Psoas muscle (tissue), 8 donors: ENCODE measurements around the gene PIAS1. TPM values are rescaled to one million over a fixed set of nuclear protein-coding genes. Genes with fewer than 3 reads are reported as not detected.

ENCODE experiments used
- ATAC-seq, 4 donors: fragments of 200-7000 bp; cut with Tn5 transposase; one replicate each; pipeline ENCODE4 v1.9.1; 2020; ENCODE audit warnings: moderate library complexity in 3 of 4, mild to moderate bottlenecking in 2 of 4
- DNase-seq, 2 donors: peaks; one replicate each; pipeline ENCODE4 v3.0.0-alpha.2; 2020
- H3K27ac ChIP-seq: fragments of 200-600 bp; one replicate; pipeline ENCODE4 v1.8.0; 2022
- H3K27me3 ChIP-seq, 3 donors: fragments of 200-600 bp in 1 of 3; one replicate each; pipeline versions ENCODE4 v1.6.1 to v1.8.0; 2013 to 2022; ENCODE audit warnings: low read length in 2 of 3, mild to moderate bottlenecking in 2 of 3, moderate library complexity in 1 of 3; ENCODE audit not compliant: insufficient read depth in 3 of 3
- H3K36me3 ChIP-seq, 2 donors: fragments of 200-600 bp in 1 of 2; one replicate each; pipeline versions ENCODE4 v1.6.1 to v1.8.0; 2013 to 2022; ENCODE audit warnings: low read depth in 1 of 2, mild to moderate bottlenecking in 1 of 2, moderate library complexity in 1 of 2; ENCODE audit not compliant: insufficient read depth in 1 of 2
- H3K4me1 ChIP-seq: fragments of 200-600 bp; one replicate; pipeline ENCODE4 v1.8.0; 2022
- H3K4me3 ChIP-seq: fragments of 200-600 bp; one replicate; pipeline ENCODE4 v1.8.0; 2022; ENCODE audit warnings: mild to moderate bottlenecking
- H3K9me3 ChIP-seq: fragments of 200-600 bp; one replicate; pipeline ENCODE4 v1.8.0; 2022
- CTCF ChIP-seq: fragments of 200-600 bp; IDR thresholded peaks from one replicate; pipeline ENCODE4 v1.8.0; 2022; ENCODE audit warnings: antibody characterized with exemption
- WGBS, 3 donors: extraction: QIAGEN DNeasy Blood & Tissue Kit; methylation state at CpG; one replicate each; pipeline versions ENCODE4 v1.1.6 to v1.1.7; 2013; 5-methylcytosine and 5-hydroxymethylcytosine counted together
- intact Hi-C, 2 donors: fragments of 100-400 bp; cut with DNase I; formaldehyde crosslinking; loops; one replicate each; pipeline versions ENCODE4 v1.11.0 to v1.14.2; 2022
- polyA plus RNA-seq, 3 donors: library from polyadenylated mRNA; stranded (reverse); fragments of 200-250 nt; gene quantifications; one replicate each; pipeline ENCODE4 v1.2.3, GENCODE V29; 2013
- total RNA-seq, 4 donors: library from RNA; stranded (reverse); fragmentation: NEBNext Ultra II Directional in 2 of 4; extraction: Animal tissue kit (Norgen Biotek cat#: 25700) in 2 of 4; gene quantifications; one replicate each; pipeline versions ENCODE4 v1.2.1 to v1.2.4, GENCODE V29; 2021 to 2023
- donor health status: healthy with polysubstance abuse.
- donor health status: DM: no; HTN: no; CAD: no; lungs with moderate emphysema.
- donor health status: Bipolar disorder and iron deficiency.
- donor health status: healthy.
- donor health status: DM: yes; HTN: yes; CAD: no.
- donor health status: DM: no; HTN: no; CAD: no.
- donor health status: DM: no; HTN: no; CAD: no.
- donor health status: DM: yes; HTN: yes; CAD: no.

The PIAS1 gene
- total and polyA plus RNA-seq, 7 donors = 4.4 to 28.7 (median 18.2) TPM

GRCh38 chr15:68129072-68129471 lies 75.0 kb downstream of the PIAS1 start:
- H3K4me3 ChIP-seq = no peak overlapping the region
- DNase-seq (no peak), ATAC-seq (no peak)
- no peak overlapping the region for H3K27ac ChIP-seq
- H3K4me1 ChIP-seq = peaks cover 20% of the 10 kb centered on the region
- H3K36me3 ChIP-seq = no peaks in the 10 kb centered on the region
- 65 to 81% (median 70%) methylated on average over 3 of the region's 3 CpGs for WGBS, 3 donors
- intact Hi-C loops = no loop called here
- no peak for TF ChIP-seq CTCF
- H3K9me3 ChIP-seq = no peaks in the 10 kb centered on the region
- no peaks in the 10 kb centered on the region for H3K27me3 ChIP-seq

- Histone ChIP-seq H3K4me3 (no peak overlapping the region), H3K36me3 (no peaks in the 10 kb centered on the region), H3K27me3 (no peaks in the 10 kb centered on the region), H3K4me1 (peaks cover 20% of the 10 kb centered on the region), H3K27ac (no peak overlapping the region), H3K9me3 (no peaks in the 10 kb centered on the region)
- DNase-seq (no peak), ATAC-seq (peak in 2 of 4 donors; percentile 59 to 75)
- intact Hi-C loops = no loop called here
- WGBS, 3 donors = 32 to 58% (median 38%) methylated on average over 3 of the region's 3 CpGs
- TF ChIP-seq CTCF = no peak
Measured at GRCh38 chr15:68130851-68131250, 76.7 kb downstream of the PIAS1 start.

GRCh38 chr15:68137096-68137495 lies 83.0 kb downstream of the PIAS1 start:
- no peak for DNase-seq
- no peak overlapping the region for H3K27ac ChIP-seq

GRCh38 chr15:68143129-68143528 lies 89.0 kb downstream of the PIAS1 start:
- no peak for ATAC-seq
- WGBS, 3 donors = 92 to 99% (median 96%) methylated on average over 2 of the region's 2 CpGs
- no peak for DNase-seq
- Histone ChIP-seq H3K4me1 (no peaks in the 10 kb centered on the region), H3K27ac (no peak overlapping the region), H3K27me3 (no peaks in the 10 kb centered on the region), H3K9me3 (no peaks in the 10 kb centered on the region), H3K36me3 (peaks cover 2 to 33% of the 10 kb centered on the region in 2 donors), H3K4me3 (no peak overlapping the region)
- intact Hi-C loops = no loop called here
- TF ChIP-seq CTCF = no peak

More at GRCh38 chr15:68137096-68137495, 83.0 kb downstream of the PIAS1 start:
- WGBS, 3 donors = 89 to 97% (median 97%) methylated on average over 1 of the region's 1 CpG
- no peak for ATAC-seq
- H3K27me3 ChIP-seq = no peaks in the 10 kb centered on the region
- TF ChIP-seq CTCF = no peak
- no peak overlapping the region for H3K4me3 ChIP-seq
- intact Hi-C loops = no loop called here
- no peaks in the 10 kb centered on the region for H3K4me1 ChIP-seq
- no peaks in the 10 kb centered on the region for H3K9me3 ChIP-seq
- no peaks in the 10 kb centered on the region for H3K36me3 ChIP-seq

DNA sequence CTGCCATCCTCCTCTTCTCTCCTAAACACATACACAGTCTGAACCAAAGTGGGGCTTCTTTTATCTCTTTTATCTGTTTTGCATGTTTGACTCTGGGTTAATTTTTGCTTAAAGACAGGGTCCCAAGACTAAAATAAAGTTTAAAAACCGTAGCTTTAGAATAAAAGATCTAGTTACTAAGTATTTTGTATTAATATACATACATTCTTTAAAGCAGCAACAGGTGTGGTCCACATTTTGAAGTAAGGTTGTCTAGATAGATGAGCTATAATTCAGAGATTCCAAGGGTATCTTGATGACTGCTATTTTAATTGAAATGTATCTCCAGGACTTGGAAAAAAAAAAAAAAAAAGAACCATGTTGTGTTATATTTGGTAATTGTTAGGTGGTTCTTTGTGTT lies 89.7 kb downstream of the PIAS1 start:
- no peak for DNase-seq
- Histone ChIP-seq H3K27me3 (no peaks in the 10 kb centered on the region), H3K4me1 (no peaks in the 10 kb centered on the region), H3K36me3 (peaks cover 2 to 34% of the 10 kb centered on the region in 2 donors), H3K4me3 (no peak overlapping the region), H3K9me3 (no peaks in the 10 kb centered on the region), H3K27ac (no peak overlapping the region)
- ATAC-seq = no peak
- whole genome bisulfite sequencing, 3 donors = 80 to 90% (median 83%) methylated on average over 1 of the region's 1 CpG
- TF ChIP-seq CTCF = no peak
- intact Hi-C loops = no loop called here
